ENCODE measurements around the gene DCUN1D5.

DCUN1D5 gene

GRCh38 chr11:103061656-103062055 is 30.3 kb downstream of the DCUN1D5 start:
- DNase-seq (ENCODE audit: low read depth) = no peak
- H3K4me3 ChIP-seq (ENCODE audit: low read length) = no peak overlapping the region
- no peak for TF ChIP-seq CTCF (conservative IDR thresholded peaks at IDR 0.05; ENCODE audit: low read length)

- no peak overlapping the region for H3K4me3 ChIP-seq (ENCODE audit: low read length)
- TF ChIP-seq CTCF (conservative IDR thresholded peaks at IDR 0.05; ENCODE audit: low read length) = peak; percentile 76
- DNase-seq (ENCODE audit: low read depth) = peak; percentile 67
These were observed 36.6 kb downstream of the DCUN1D5 start for GRCh38 chr11:103055221-103055890.

- no peak overlapping the region for H3K4me3 ChIP-seq (ENCODE audit: low read length)
- DNase-seq (ENCODE audit: low read depth) = no peak
- no peak for TF ChIP-seq CTCF (conservative IDR thresholded peaks at IDR 0.05; ENCODE audit: low read length)
These were observed 38.0 kb downstream of the DCUN1D5 start for GRCh38 chr11:103053997-103054396.

GRCh38 chr11:103051981-103052380 is 40.0 kb downstream of the DCUN1D5 start:
- DNase-seq (ENCODE audit: low read depth) = peak; percentile 74
- H3K4me3 ChIP-seq (ENCODE audit: low read length) = no peak overlapping the region
- no peak for TF ChIP-seq CTCF (conservative IDR thresholded peaks at IDR 0.05; ENCODE audit: low read length)

- DNase-seq (ENCODE audit: low read depth) = peak; percentile 13
- no peak for TF ChIP-seq CTCF (conservative IDR thresholded peaks at IDR 0.05; ENCODE audit: low read length)
- no peak overlapping the region for H3K4me3 ChIP-seq (ENCODE audit: low read length)
These were observed 40.7 kb downstream of the DCUN1D5 start for GRCh38 chr11:103051151-103051801.

GRCh38 chr11:103050351-103050750 is 41.6 kb downstream of the DCUN1D5 start:
- no peak for DNase-seq (ENCODE audit: low read depth)
- no peak for TF ChIP-seq CTCF (conservative IDR thresholded peaks at IDR 0.05; ENCODE audit: low read length)
- H3K4me3 ChIP-seq (ENCODE audit: low read length) = no peak overlapping the region

GRCh38 chr11:103047837-103048236 is 44.1 kb downstream of the DCUN1D5 start:
- DNase-seq (ENCODE audit: low read depth) = no peak
- TF ChIP-seq CTCF (conservative IDR thresholded peaks at IDR 0.05; ENCODE audit: low read length) = no peak

More at GRCh38 chr11:103047837-103048236, 44.1 kb downstream of the DCUN1D5 start:
- H3K4me3 ChIP-seq (ENCODE audit: low read length) = no peak overlapping the region
